Stimulated activated CD4-positive, alpha-beta T cell treated with anti-CD3 and anti-CD28 coated beads, Interleukin-15, amount 100 ng/mL, for 1 hour (primary cell): Measurements from ENCODE around the gene TSPEAR.

Source experiments
- DNase-seq, 2 donors: peaks; one replicate each; pipeline ENCODE4 v3.0.0-alpha.2; 2020; ENCODE audit warnings: low read depth in 1 of 2, low spot score in 1 of 2

Gene TSPEAR

GRCh38 chr21:44521928-44522752 lies 189.2 kb downstream of the TSPEAR start:
- DNase-seq: no peak

- no peak for DNase-seq
Measured at GRCh38 chr21:44521301-44521927, 190.0 kb downstream of the TSPEAR start.

GRCh38 chr21:44520326-44521300 lies 190.8 kb downstream of the TSPEAR start:
- no peak for DNase-seq

- no peak for DNase-seq
Measured at GRCh38 chr21:44519346-44520325, 191.7 kb downstream of the TSPEAR start.

- DNase-seq: no peak
Measured at GRCh38 chr21:44518686-44519085, 192.7 kb downstream of the TSPEAR start.

- no peak for DNase-seq
Measured at GRCh38 chr21:44517175-44517899, 194.0 kb downstream of the TSPEAR start.

GRCh38 chr21:44516828-44517174 lies 194.6 kb downstream of the TSPEAR start:
- no peak for DNase-seq

- no peak for DNase-seq
Measured at GRCh38 chr21:44516342-44516741, 195.0 kb downstream of the TSPEAR start.

GRCh38 chr21:44515359-44516165 lies 195.8 kb downstream of the TSPEAR start:
- no peak for DNase-seq

GRCh38 chr21:44514746-44515358 lies 196.5 kb downstream of the TSPEAR start:
- DNase-seq: no peak

- no peak for DNase-seq
Measured at GRCh38 chr21:44514218-44514520, 197.2 kb downstream of the TSPEAR start.

GRCh38 chr21:44513389-44514217 lies 197.8 kb downstream of the TSPEAR start:
- no peak for DNase-seq

- DNase-seq: no peak
Measured at GRCh38 chr21:44512496-44513388, 198.6 kb downstream of the TSPEAR start.

- no peak for DNase-seq
Measured at GRCh38 chr21:44511938-44512275, 199.5 kb downstream of the TSPEAR start.

- no peak for DNase-seq
Measured at GRCh38 chr21:44511219-44511937, 200.0 kb downstream of the TSPEAR start.

GRCh38 chr21:44510508-44511218 lies 200.7 kb downstream of the TSPEAR start:
- DNase-seq: peak; percentile 73
